Neural cell (in vitro differentiated cells): ENCODE results near the gene LUZP4.

Source experiments
- MXI1 ChIP-seq: fragments of 450-650 bp; conservative IDR thresholded peaks from 2 replicates; pipeline ENCODE4 v1.6.1; 2014; ENCODE audit warnings: antibody characterized with exemption, mild to moderate bottlenecking; ENCODE audit not compliant: poor library complexity, severe bottlenecking
- TAF1 ChIP-seq: IDR thresholded peaks from 2 replicates; pipeline ENCODE4 v1.6.1; 2012; ENCODE audit warnings: low read depth
- TF ChIP-seq, protein P1 (sequence below): fragments of 450-650 bp; IDR thresholded peaks from 2 replicates; pipeline ENCODE4 v1.5.1; 2014; ENCODE audit warnings: antibody characterized with exemption, mild to moderate bottlenecking, moderate library complexity; ENCODE audit not compliant: poor library complexity, severe bottlenecking

DNA sequence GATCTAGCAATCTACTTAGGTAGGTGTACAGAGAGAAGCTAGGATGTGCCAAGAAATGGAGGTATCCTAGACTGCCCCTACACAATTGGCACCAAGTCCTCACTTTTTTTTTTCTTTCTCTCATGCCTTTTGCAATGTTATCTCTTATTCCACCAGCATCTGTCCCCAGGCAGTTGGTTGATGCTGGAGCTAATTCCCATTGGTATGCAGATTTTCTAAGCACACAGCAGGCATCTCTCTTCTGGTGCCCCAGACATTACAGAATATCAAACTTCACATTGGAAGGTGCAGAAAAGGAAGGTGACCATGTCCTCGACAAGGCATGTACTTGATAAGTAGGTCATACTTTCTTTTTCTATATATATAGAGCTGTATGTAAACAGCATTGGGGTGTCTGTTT lies 21.6 kb downstream of the LUZP4 start:
- TF ChIP-seq, protein P1, sequence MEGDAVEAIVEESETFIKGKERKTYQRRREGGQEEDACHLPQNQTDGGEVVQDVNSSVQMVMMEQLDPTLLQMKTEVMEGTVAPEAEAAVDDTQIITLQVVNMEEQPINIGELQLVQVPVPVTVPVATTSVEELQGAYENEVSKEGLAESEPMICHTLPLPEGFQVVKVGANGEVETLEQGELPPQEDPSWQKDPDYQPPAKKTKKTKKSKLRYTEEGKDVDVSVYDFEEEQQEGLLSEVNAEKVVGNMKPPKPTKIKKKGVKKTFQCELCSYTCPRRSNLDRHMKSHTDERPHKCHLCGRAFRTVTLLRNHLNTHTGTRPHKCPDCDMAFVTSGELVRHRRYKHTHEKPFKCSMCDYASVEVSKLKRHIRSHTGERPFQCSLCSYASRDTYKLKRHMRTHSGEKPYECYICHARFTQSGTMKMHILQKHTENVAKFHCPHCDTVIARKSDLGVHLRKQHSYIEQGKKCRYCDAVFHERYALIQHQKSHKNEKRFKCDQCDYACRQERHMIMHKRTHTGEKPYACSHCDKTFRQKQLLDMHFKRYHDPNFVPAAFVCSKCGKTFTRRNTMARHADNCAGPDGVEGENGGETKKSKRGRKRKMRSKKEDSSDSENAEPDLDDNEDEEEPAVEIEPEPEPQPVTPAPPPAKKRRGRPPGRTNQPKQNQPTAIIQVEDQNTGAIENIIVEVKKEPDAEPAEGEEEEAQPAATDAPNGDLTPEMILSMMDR: no peak
- TF ChIP-seq MXI1 (no peak), TAF1 (no peak)
